HG02852 (cell line): ENCODE data around the gene ATG2A.
"Not testable (repeated sequence)": the region's sequence is repeated elsewhere in the genome, so short reads cannot be mapped to it uniquely, and the experiment has no call there.

ENCODE experiments used
- ATAC-seq: cut with Tn5 transposase; IDR thresholded peaks from one replicate; pipeline ENCODE4 v1.9.1; 2021; ENCODE audit warnings: mild to moderate bottlenecking, moderate library complexity; ENCODE audit not compliant: unreplicated experiment

The ATG2A gene

GRCh38 chr11:64858467-64859263 is 58.3 kb downstream of the ATG2A start:
- peak; percentile 14 for ATAC-seq

GRCh38 chr11:64857485-64857884 is 59.5 kb downstream of the ATG2A start:
- ATAC-seq: no peak

- no peak for ATAC-seq
These were observed 60.4 kb downstream of the ATG2A start for GRCh38 chr11:64856382-64857227.

- no peak for ATAC-seq
These were observed 61.3 kb downstream of the ATG2A start for GRCh38 chr11:64855596-64856304.

GRCh38 chr11:64854534-64855502 is 62.2 kb downstream of the ATG2A start:
- ATAC-seq: no peak

GRCh38 chr11:64854157-64854533 is 62.9 kb downstream of the ATG2A start:
- no peak for ATAC-seq

- ATAC-seq: no peak
These were observed 63.3 kb downstream of the ATG2A start for GRCh38 chr11:64853709-64854108.

- ATAC-seq: no peak
These were observed 64.1 kb downstream of the ATG2A start for GRCh38 chr11:64852804-64853509.

GRCh38 chr11:64851831-64852351 is 65.1 kb downstream of the ATG2A start:
- ATAC-seq: no peak

GRCh38 chr11:64850979-64851567 is 65.9 kb downstream of the ATG2A start:
- ATAC-seq: peak; percentile 56

GRCh38 chr11:64849598-64850356 is 67.2 kb downstream of the ATG2A start:
- no peak for ATAC-seq

GRCh38 chr11:64848826-64849597 is 68.0 kb downstream of the ATG2A start:
- ATAC-seq: no peak

GRCh38 chr11:64848214-64848825 is 68.7 kb downstream of the ATG2A start:
- no peak for ATAC-seq

- ATAC-seq: no peak
These were observed 69.9 kb downstream of the ATG2A start for GRCh38 chr11:64846998-64847666.

- not testable (repeated sequence) for ATAC-seq
These were observed 71.3 kb downstream of the ATG2A start for GRCh38 chr11:64845776-64846129.

- no peak for ATAC-seq
These were observed 71.8 kb downstream of the ATG2A start for GRCh38 chr11:64845129-64845775.
